Measurements from ENCODE around the gene UCKL1. TPM values are rescaled to one million over a fixed set of nuclear protein-coding genes. Genes with fewer than 3 reads are reported as not detected.

The UCKL1 gene
- total RNA-seq, 1 experiment from 2014 or later, result 47.4 TPM

GRCh38 chr20:63950701-63951397 lies 5.4 kb downstream of the UCKL1 start:
- intact Hi-C loops (cut with micrococcal nuclease; ENCODE audit: unreplicated experiment) (no loop called here), in situ Hi-C loops (cut with HindIII; ENCODE audit: low pct_unique_long_range_greater_than_20kb, low sequenced_read_pairs) (no loop called here)
- POLR2A ChIA-PET, result interaction anchor here (0.9 kb wide), 1 partner anchor 30 kb away, joined by 3 read pairs; the partner anchor contains the start of gene PRPF6
- ATAC-seq, result no peak
- Histone ChIP-seq H3K4me1 (ENCODE audit: control insufficient read depth, insufficient read depth, low read length) (peaks cover 69% of the 10 kb centered on the region), H3K27me3 (ENCODE audit: control insufficient read depth, insufficient read depth, low read length) (no peaks in the 10 kb centered on the region), H3K27ac (ENCODE audit: low read length) (peak overlapping the region; percentile 77), H3K4me3 (ENCODE audit: low read depth in 2 of 2, low read length in 2 of 2) (no peak overlapping the region), H3K36me3 (ENCODE audit: control insufficient read depth, insufficient read depth, low read length) (peaks cover 3% of the 10 kb centered on the region; the same call in 1 of the 2 replicates), H3K9me3 (ENCODE audit: control insufficient read depth, insufficient read depth, low read depth, low read length) (no peaks in the 10 kb centered on the region)
- TF ChIP-seq TCF7L2 (IDR thresholded peaks at IDR 0.05; ENCODE audit: low read depth, low read length), result no peak
- DNase-seq (ENCODE audit: low read depth, low spot score), result no peak
- CTCF ChIA-PET, result no interaction called here
- no TSS peak for BruUV-seq (replicated peaks)

GRCh38 chr20:63947638-63948456 lies 8.4 kb downstream of the UCKL1 start:
- in situ Hi-C loops (cut with HindIII; ENCODE audit: low pct_unique_long_range_greater_than_20kb, low sequenced_read_pairs) (no loop called here), intact Hi-C loops (cut with micrococcal nuclease; ENCODE audit: unreplicated experiment) (no loop called here)
- TF ChIP-seq POLR2AphosphoS5 (IDR thresholded peaks at IDR 0.05; ENCODE audit: low read depth, low read length), result no peak
- no peak for TF ChIP-seq REST (IDR thresholded peaks at IDR 0.05; ENCODE audit: insufficient read depth in 1 of 2, low read depth in 2 of 2, low read length in 1 of 2)
- no peak for TF ChIP-seq TCF7L2 (IDR thresholded peaks at IDR 0.05; ENCODE audit: low read depth, low read length)
- TF ChIP-seq CTCF (IDR thresholded peaks at IDR 0.05), result no peak
- TF ChIP-seq SIN3A (IDR thresholded peaks at IDR 0.05; ENCODE audit: borderline replicate concordance, insufficient read depth, low read depth, low read length), result no peak
- Histone ChIP-seq H3K36me3 (ENCODE audit: control insufficient read depth, insufficient read depth, low read length) (no peaks in the 10 kb centered on the region), H3K27ac (ENCODE audit: low read length) (peak overlapping the region; percentile 71; the same call in 1 of the 2 replicates), H3K4me1 (ENCODE audit: control insufficient read depth, insufficient read depth, low read length) (peaks cover 57% of the 10 kb centered on the region), H3K4me3 (ENCODE audit: low read depth in 2 of 2, low read length in 2 of 2) (peak overlapping the region; percentile 16 to 44), H3K9me3 (ENCODE audit: control insufficient read depth, insufficient read depth, low read depth, low read length) (no peaks in the 10 kb centered on the region), H3K27me3 (ENCODE audit: control insufficient read depth, insufficient read depth, low read length) (no peaks in the 10 kb centered on the region)
- ChIA-PET POLR2A (no interaction called here), CTCF (no interaction called here)
- ATAC-seq (0 out of 2 replicates have a peak, but pooled peaks have one; percentile 0), DNase-seq (ENCODE audit: low read depth, low spot score) (no peak)
- no TSS peak for BruUV-seq (replicated peaks)
